Endothelial cell of umbilical vein (primary cell): ENCODE data around the gene CACNA2D1.

Experiments
- EZH2 ChIP-seq: IDR thresholded peaks from 2 replicates; pipeline ENCODE4 v1.6.1; 2012; ENCODE audit warnings: borderline replicate concordance, low read depth, mild to moderate bottlenecking, moderate library complexity, low read length, inconsistent platforms; ENCODE audit not compliant: severe bottlenecking
- POLR2A ChIP-seq: IDR thresholded peaks from 2 replicates; pipeline ENCODE4 v1.6.1; 2012; ENCODE audit warnings: low read depth, mild to moderate bottlenecking, control low read depth, low read length
- TF ChIP-seq, protein P1 (sequence below), 2 donors: IDR thresholded peaks; 1 replicate in 1 of 2; 2 replicates in 1 of 2; pipeline ENCODE4 v1.5.1; 2011; ENCODE audit warnings: low read length in 2 of 2, mild to moderate bottlenecking in 2 of 2, moderate library complexity in 2 of 2, control low read depth in 1 of 2, inconsistent platforms in 1 of 2, low read depth in 1 of 2; ENCODE audit not compliant: insufficient read depth in 1 of 2; ENCODE audit errors: extremely low read depth in 1 of 2

DNA sequence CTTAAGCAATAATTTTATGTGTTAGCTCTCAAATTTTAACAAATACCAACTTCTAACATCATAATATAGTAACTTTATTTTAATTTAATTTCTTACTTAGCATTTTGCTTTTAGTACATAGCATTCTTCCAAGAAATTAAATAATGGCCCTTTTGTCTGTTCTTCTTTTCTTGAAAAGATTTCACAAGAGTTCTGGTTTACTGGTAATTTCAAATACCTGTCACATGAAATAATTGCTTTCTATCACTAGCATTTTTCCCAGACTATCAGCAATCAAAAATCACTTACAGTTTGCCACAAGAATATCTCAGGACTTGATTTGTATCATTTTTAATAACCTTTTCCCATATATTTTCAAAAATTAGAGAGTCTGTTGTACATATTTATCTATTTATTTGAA lies 193.0 kb downstream of the CACNA2D1 start:
- TF ChIP-seq EZH2 = no peak
- TF ChIP-seq POLR2A = no peak
- TF ChIP-seq, protein P1, sequence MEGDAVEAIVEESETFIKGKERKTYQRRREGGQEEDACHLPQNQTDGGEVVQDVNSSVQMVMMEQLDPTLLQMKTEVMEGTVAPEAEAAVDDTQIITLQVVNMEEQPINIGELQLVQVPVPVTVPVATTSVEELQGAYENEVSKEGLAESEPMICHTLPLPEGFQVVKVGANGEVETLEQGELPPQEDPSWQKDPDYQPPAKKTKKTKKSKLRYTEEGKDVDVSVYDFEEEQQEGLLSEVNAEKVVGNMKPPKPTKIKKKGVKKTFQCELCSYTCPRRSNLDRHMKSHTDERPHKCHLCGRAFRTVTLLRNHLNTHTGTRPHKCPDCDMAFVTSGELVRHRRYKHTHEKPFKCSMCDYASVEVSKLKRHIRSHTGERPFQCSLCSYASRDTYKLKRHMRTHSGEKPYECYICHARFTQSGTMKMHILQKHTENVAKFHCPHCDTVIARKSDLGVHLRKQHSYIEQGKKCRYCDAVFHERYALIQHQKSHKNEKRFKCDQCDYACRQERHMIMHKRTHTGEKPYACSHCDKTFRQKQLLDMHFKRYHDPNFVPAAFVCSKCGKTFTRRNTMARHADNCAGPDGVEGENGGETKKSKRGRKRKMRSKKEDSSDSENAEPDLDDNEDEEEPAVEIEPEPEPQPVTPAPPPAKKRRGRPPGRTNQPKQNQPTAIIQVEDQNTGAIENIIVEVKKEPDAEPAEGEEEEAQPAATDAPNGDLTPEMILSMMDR (IDR thresholded peaks at IDR 0.05; ENCODE audit: extremely low read depth in 1 of 2, insufficient read depth in 1 of 2, low read depth in 1 of 2, low read length in 2 of 2) = no peak
